GM12878 (cell line): ENCODE results near the gene TANC1. TPM values are rescaled to one million over a fixed set of nuclear protein-coding genes. Genes with fewer than 3 reads are reported as not detected.

Experiments
- ATAC-seq: fragments of 200-7000 bp; cut with Tn5 transposase; 3 replicates; pipeline ENCODE4 v1.9.1; 2020; ENCODE audit warnings: mild to moderate bottlenecking, moderate library complexity
- BruUV-seq: library from RNA; stranded (reverse); fragments of 400-500 nt; replicated peaks from 2 replicates; lab custom pipeline; 2021; lab: Mats Ljungman, UMichigan
- CTCF ChIA-PET: fragments of 300-600 bp; sonication (Branson Sonifier 250); formaldehyde crosslinking; extraction: SDS; loops from one replicate; lab custom pipeline; 2021; ENCODE audit warnings: inconsistent platforms; lab: Yijun Ruan, JAX
- POLR2A ChIA-PET: fragments of 350-600 bp; formaldehyde crosslinking; extraction: SDS; loops from one replicate; lab custom pipeline; 2021; ENCODE audit warnings: inconsistent platforms; lab: Charles Lee
- RAD21 ChIA-PET: fragments of 300-600 bp; sonication (Branson Sonifier 250); formaldehyde crosslinking; loops from one replicate; lab custom pipeline; 2023; ENCODE audit warnings: antibody characterized with exemption; ENCODE audit not compliant: unreplicated experiment; lab: Charles Lee
- SMC1A ChIA-PET: fragments of 300-600 bp; sonication (Branson Sonifier 250); formaldehyde crosslinking; loops from one replicate; lab custom pipeline; 2023; ENCODE audit not compliant: unreplicated experiment, uncharacterized antibody; lab: Charles Lee
- DNase-seq: peaks from one replicate; pipeline ENCODE4 v3.0.0-alpha.2; 2011; ENCODE audit warnings: low read depth, low spot score
- FAIRE-seq: peaks from 3 replicates; lab custom pipeline; 2011; peaks lifted over from hg19 to GRCh38; lab: Jason Lieb, UNC
- H2AFZ ChIP-seq: 2 replicates; pipeline ENCODE4 v1.6.0; 2011; ENCODE audit warnings: low read depth, low read length, control low read depth; ENCODE audit not compliant: control insufficient read depth
- H3K27ac ChIP-seq: 2 replicates; pipeline ENCODE4 v1.5.1; 2011; ENCODE audit warnings: control low read depth; ENCODE audit not compliant: control insufficient read depth, insufficient read depth
- H3K27me3 ChIP-seq, 2 experiments: replicated peaks in 1 of 2; 2 replicates each; pipeline versions ENCODE4 v1.6.0 to v1.6.1; 2011; ENCODE audit warnings: low read length in 1 of 2; ENCODE audit not compliant: control insufficient read depth in 2 of 2, insufficient read depth in 2 of 2
- H3K36me3 ChIP-seq, 2 experiments: 2 replicates each; pipeline ENCODE4 v1.5.1; 2011; ENCODE audit warnings: low read length in 1 of 2; ENCODE audit not compliant: control insufficient read depth in 2 of 2, insufficient read depth in 2 of 2
- H3K4me1 ChIP-seq: 2 replicates; pipeline ENCODE4 v1.6.1; 2011; ENCODE audit warnings: mild to moderate bottlenecking, low read length, moderate library complexity, mixed read lengths; ENCODE audit not compliant: control insufficient read depth, insufficient read depth
- H3K4me2 ChIP-seq: 2 replicates; pipeline ENCODE4 v1.6.0; 2011; ENCODE audit warnings: control low read depth; ENCODE audit not compliant: control insufficient read depth, insufficient read depth
- H3K4me3 ChIP-seq: fragments of 200-600 bp; sonication (generic); 2 replicates; pipeline ENCODE4 v1.5.1; 2016
- H3K79me2 ChIP-seq: 2 replicates; pipeline ENCODE4 v1.6.0; 2011; ENCODE audit warnings: low read length; ENCODE audit not compliant: control insufficient read depth, insufficient read depth
- H3K9ac ChIP-seq: 2 replicates; pipeline ENCODE4 v1.8.0; 2011; ENCODE audit warnings: low read length, control low read depth, mixed read lengths; ENCODE audit not compliant: control insufficient read depth, insufficient read depth
- H3K9me3 ChIP-seq: replicated peaks from 3 replicates; pipeline ENCODE4 v1.5.1; 2011; ENCODE audit warnings: mild to moderate bottlenecking, low read length; ENCODE audit not compliant: control insufficient read depth, insufficient read depth
- H4K20me1 ChIP-seq: 2 replicates; pipeline ENCODE4 v1.6.0; 2011; ENCODE audit not compliant: control insufficient read depth, insufficient read depth
- CUX1 ChIP-seq: IDR thresholded peaks from 2 replicates; pipeline ENCODE4 v1.6.1; 2012; ENCODE audit warnings: improper control_type of control experiment, low read depth, low read length; ENCODE audit not compliant: insufficient replicate concordance
- EP300 ChIP-seq, 2 experiments: fragments of 150-350 bp in 1 of 2; IDR thresholded peaks; 2 replicates each; pipeline ENCODE4 v1.6.1; 2011 to 2012; ENCODE audit warnings: low read depth in 2 of 2, low read length in 2 of 2, borderline replicate concordance in 1 of 2, improper control_type of control experiment in 1 of 2, inconsistent platforms in 1 of 2; ENCODE audit not compliant: control insufficient read depth in 1 of 2
- ESRRA ChIP-seq: IDR thresholded peaks from 2 replicates; pipeline ENCODE4 v1.6.1; 2012; ENCODE audit warnings: mild to moderate bottlenecking, low read length, improper control_type of control experiment
- HSF1 ChIP-seq: fragments of 150-350 bp; IDR thresholded peaks from 2 replicates; pipeline ENCODE4 v1.6.1; 2014; ENCODE audit warnings: mild to moderate bottlenecking, low read depth, low read length
- JUNB ChIP-seq: IDR thresholded peaks from 2 replicates; pipeline ENCODE4 v1.6.1; 2016; ENCODE audit warnings: antibody characterized with exemption, mild to moderate bottlenecking
- KAT2A ChIP-seq: conservative IDR thresholded peaks from 2 replicates; pipeline ENCODE4 v1.6.1; 2011; ENCODE audit warnings: low read depth, low read length; ENCODE audit not compliant: control insufficient read depth
- MEF2A ChIP-seq: IDR thresholded peaks from 2 replicates; pipeline ENCODE4 v1.6.1; 2011; ENCODE audit warnings: low read depth, mild to moderate bottlenecking, low read length, moderate library complexity; ENCODE audit not compliant: insufficient read depth
- NKRF ChIP-seq: fragments of 450-650 bp; conservative IDR thresholded peaks from 2 replicates; pipeline ENCODE4 v1.6.1; 2017; ENCODE audit warnings: mild to moderate bottlenecking, moderate library complexity
- POU2F2 ChIP-seq: IDR thresholded peaks from 3 replicates; pipeline ENCODE4 v1.6.1; 2011; ENCODE audit warnings: low read depth, mild to moderate bottlenecking, low read length, borderline replicate concordance
- RB1 ChIP-seq: fragments of 450-650 bp; formaldehyde crosslinking; IDR thresholded peaks from 2 replicates; pipeline ENCODE4 v1.6.1; 2017; ENCODE audit warnings: mild to moderate bottlenecking, borderline replicate concordance
- RBBP5 ChIP-seq: fragments of 200-600 bp; sonication (generic); conservative IDR thresholded peaks from 2 replicates; pipeline ENCODE4 v1.6.1; 2016
- SMAD1 ChIP-seq: fragments of 450-650 bp; IDR thresholded peaks from 2 replicates; pipeline ENCODE4 v1.6.1; 2018; ENCODE audit warnings: mild to moderate bottlenecking, low read depth; ENCODE audit not compliant: partially characterized antibody
- YBX1 ChIP-seq: fragments of 450-650 bp; IDR thresholded peaks from 2 replicates; pipeline ENCODE4 v1.6.1; 2016; ENCODE audit warnings: antibody characterized with exemption
- WGBS: methylation state at CpG from one replicate; pipeline ENCODE4 v1.1.6; 2016; ENCODE audit warnings: low lambda C conversion rate; ENCODE audit not compliant: insufficient replicate concordance, insufficient coverage; ENCODE audit errors: missing lambda C conversion rate; 5-methylcytosine and 5-hydroxymethylcytosine counted together
- in situ Hi-C: fragments of 300-500 bp; cut with MboI; formaldehyde crosslinking; loops from 9 replicates; pipeline ENCODE4 v1.14.3; 2018; ENCODE audit warnings: mixed read lengths
- intact Hi-C: fragments of 100-400 bp; cut with micrococcal nuclease; formaldehyde crosslinking; loops from one replicate; pipeline ENCODE4 v1.14.2; 2022; ENCODE audit not compliant: unreplicated experiment
- polyA plus RNA-seq, 11 experiments: library from polyadenylated mRNA; depleted of rRNA in 4 of 11; unstranded in 6 of 11; stranded (reverse) in 5 of 11; fragments of >200 nt; fragmentation: Nextera tagmentation in 4 of 11; fragmentation: Illumina TruSeq in 1 of 11; extraction: Ambion mirVana in 4 of 11; extraction: Trizol in 1 of 11; gene quantifications; 1 replicate in 1 of 11; 2 replicates in 10 of 11; pipeline versions ENCODE4 v1.2.1 to v1.2.3, GENCODE V29; 2011 to 2016; ENCODE audit warnings: inconsistent platforms in 2 of 11, missing spikeins in 2 of 11, low read depth in 1 of 11
- total RNA-seq, 4 experiments: library from RNA; depleted of rRNA in 3 of 4; stranded (reverse); fragments of >200 nt in 3 of 4; fragmentation: Illumina TruSeq in 1 of 4; extraction: Trizol in 1 of 4; gene quantifications; 2 replicates each; pipeline versions ENCODE4 v1.2.1 to v1.2.3, GENCODE V29; 2013 to 2021
- TF ChIP-seq, protein P1 (sequence below): fragments of 450-650 bp; IDR thresholded peaks from 2 replicates; pipeline ENCODE4 v1.6.1; 2014; ENCODE audit warnings: mild to moderate bottlenecking

The TANC1 gene
- total and polyA plus RNA-seq, 10 of the 15 experiments (the other 5 are each of a cell fraction or from before 2014, with no cell fraction given): 0.05 to 5.0 (median 0.34) TPM

- no peak for TF ChIP-seq HSF1
- TF ChIP-seq KAT2A: no peak
- TF ChIP-seq YBX1: no peak
- no peak for TF ChIP-seq JUNB
- TF ChIP-seq MEF2A: no peak
- TF ChIP-seq EP300 (IDR thresholded peaks at IDR 0.05; ENCODE audit: borderline replicate concordance in 1 of 2, control insufficient read depth in 1 of 2, low read depth in 2 of 2, low read length in 2 of 2): no peak
- TF ChIP-seq NKRF: no peak
Measured at GRCh38 chr2:159004849-159005248, 36.4 kb downstream of the TANC1 start (continued).

DNA sequence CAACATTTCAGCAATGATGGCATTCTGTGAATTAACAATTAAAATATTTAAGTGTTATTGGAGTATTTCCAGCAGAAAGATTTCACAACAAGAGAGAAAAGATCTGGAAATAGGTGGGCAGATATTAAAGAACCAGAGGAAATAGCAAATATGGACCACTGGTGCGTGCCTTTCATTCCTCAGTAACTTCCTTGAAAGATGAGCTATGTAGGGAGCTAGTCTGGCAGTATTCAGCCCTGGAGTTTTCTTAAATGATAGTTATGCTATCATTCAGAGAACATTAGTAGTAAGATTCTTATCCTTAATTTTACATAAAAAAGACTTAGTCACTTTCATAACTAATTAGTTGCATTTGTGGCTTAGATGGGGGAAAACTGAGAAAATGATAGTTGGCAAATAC lies 41.5 kb downstream of the TANC1 start:
- H3K27ac ChIP-seq: no peak overlapping the region
- intact Hi-C loops (no loop called here), in situ Hi-C loops (no loop called here)
- no peaks in the 10 kb centered on the region for H3K36me3 ChIP-seq
- WGBS: 96% methylated on average over 1 of the region's 1 CpG
- FAIRE-seq (no peak), DNase-seq (no peak), ATAC-seq (no peak)
- no peaks in the 10 kb centered on the region for H4K20me1 ChIP-seq
- RAD21 ChIA-PET: no interaction called here
- CTCF ChIA-PET: no interaction called here
- H2AFZ ChIP-seq: no peak overlapping the region
- H3K4me3 ChIP-seq: no peak overlapping the region
- H3K27me3 ChIP-seq: no peaks in the 10 kb centered on the region
- POLR2A ChIA-PET: no interaction called here
- no peak overlapping the region for H3K9ac ChIP-seq
- BruUV-seq: no TSS peak
- SMC1A ChIA-PET: no interaction called here
- H3K4me1 ChIP-seq: no peaks in the 10 kb centered on the region
- H3K79me2 ChIP-seq: no peaks in the 10 kb centered on the region
- no peak overlapping the region for H3K4me2 ChIP-seq
- no peaks in the 10 kb centered on the region; the same call in 2 of the 3 replicates for H3K9me3 ChIP-seq
- TF ChIP-seq CUX1 (no peak), ESRRA (no peak), RBBP5 (no peak), RB1 (no peak), SMAD1 (no peak), POU2F2 (no peak)
- TF ChIP-seq, protein P1, sequence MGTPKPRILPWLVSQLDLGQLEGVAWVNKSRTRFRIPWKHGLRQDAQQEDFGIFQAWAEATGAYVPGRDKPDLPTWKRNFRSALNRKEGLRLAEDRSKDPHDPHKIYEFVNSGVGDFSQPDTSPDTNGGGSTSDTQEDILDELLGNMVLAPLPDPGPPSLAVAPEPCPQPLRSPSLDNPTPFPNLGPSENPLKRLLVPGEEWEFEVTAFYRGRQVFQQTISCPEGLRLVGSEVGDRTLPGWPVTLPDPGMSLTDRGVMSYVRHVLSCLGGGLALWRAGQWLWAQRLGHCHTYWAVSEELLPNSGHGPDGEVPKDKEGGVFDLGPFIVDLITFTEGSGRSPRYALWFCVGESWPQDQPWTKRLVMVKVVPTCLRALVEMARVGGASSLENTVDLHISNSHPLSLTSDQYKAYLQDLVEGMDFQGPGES: no peak
